Endothelial cell of umbilical vein (primary cell): ENCODE results near the gene DCC. TPM values are rescaled to one million over a fixed set of nuclear protein-coding genes. Genes with fewer than 3 reads are reported as not detected.

Experiments
- BruUV-seq: library from RNA; stranded (reverse); fragments of 400-500 nt; replicated peaks from 2 replicates; lab custom pipeline; 2021; lab: Mats Ljungman, UMichigan
- CTCF ChIA-PET: fragments of 300-600, 350-600 bp; sonication (Branson Sonifier 250); formaldehyde crosslinking; loops from one replicate; lab custom pipeline; 2021; ENCODE audit warnings: antibody characterized with exemption, inconsistent platforms; lab: Charles Lee
- POLR2A ChIA-PET: fragments of 300-600, 350-600 bp; sonication (Branson Sonifier 250); formaldehyde crosslinking; loops from one replicate; lab custom pipeline; 2021; ENCODE audit warnings: antibody characterized with exemption, inconsistent platforms; lab: Charles Lee
- DNase-seq: peaks from one replicate; pipeline ENCODE4 v3.0.0-alpha.2; 2011; ENCODE audit warnings: low read depth, low spot score
- FAIRE-seq: peaks from 2 replicates; lab custom pipeline; 2011; peaks lifted over from hg19 to GRCh38; lab: Jason Lieb, UNC
- H2AFZ ChIP-seq: 2 replicates; pipeline ENCODE4 v1.6.0; 2012; ENCODE audit warnings: low read depth, low read length, control low read depth, inconsistent platforms
- H3K27ac ChIP-seq: 2 replicates; pipeline ENCODE4 v1.5.1; 2011; ENCODE audit warnings: low read depth, mild to moderate bottlenecking, control low read depth, low read length, moderate library complexity; ENCODE audit not compliant: insufficient read depth
- H3K27me3 ChIP-seq, 2 experiments: 2 replicates each; pipeline versions ENCODE4 v1.6.0 to v1.6.1; 2011; ENCODE audit warnings: low read length in 2 of 2, mixed read lengths in 1 of 2; ENCODE audit not compliant: control insufficient read depth in 2 of 2, insufficient read depth in 2 of 2
- H3K36me3 ChIP-seq, 2 experiments: 2 replicates in 1 of 2; 3 replicates in 1 of 2; pipeline ENCODE4 v1.5.1; 2011; ENCODE audit warnings: low read length in 2 of 2, mild to moderate bottlenecking in 1 of 2, moderate library complexity in 1 of 2; ENCODE audit not compliant: control insufficient read depth in 2 of 2, insufficient read depth in 2 of 2; ENCODE audit errors: extremely low read depth in 1 of 2
- H3K4me1 ChIP-seq: 3 replicates; pipeline ENCODE4 v1.5.1; 2011; ENCODE audit warnings: mild to moderate bottlenecking, low read length; ENCODE audit not compliant: control insufficient read depth, insufficient read depth; ENCODE audit errors: extremely low read depth
- H3K4me2 ChIP-seq: 2 replicates; pipeline ENCODE4 v1.6.1; 2011; ENCODE audit warnings: low read length, control low read depth, mixed read lengths; ENCODE audit not compliant: insufficient read depth
- H3K4me3 ChIP-seq, 3 experiments: fragments of 200-600 bp in 1 of 3; sonication (generic), shearing (Covaris generic) in 1 of 3; replicated peaks in 1 of 3; 2 replicates each; pipeline ENCODE4 v1.5.1; 2011 to 2016; ENCODE audit warnings: control low read depth in 3 of 3, low read length in 3 of 3, mild to moderate bottlenecking in 2 of 3, inconsistent platforms in 1 of 3, low read depth in 1 of 3, moderate library complexity in 1 of 3; ENCODE audit not compliant: insufficient read depth in 1 of 3
- H3K79me2 ChIP-seq: 2 replicates; pipeline ENCODE4 v1.6.0; 2012; ENCODE audit warnings: low read length, inconsistent platforms; ENCODE audit not compliant: control insufficient read depth, insufficient read depth
- H3K9ac ChIP-seq: replicated peaks from 2 replicates; pipeline ENCODE3; 2011; ENCODE audit warnings: low read length, control low read depth; ENCODE audit not compliant: insufficient read depth; ENCODE audit errors: extremely low read depth
- H3K9me1 ChIP-seq: replicated peaks from 3 replicates; pipeline ENCODE4 v1.6.0; 2011; ENCODE audit warnings: mild to moderate bottlenecking, low read length; ENCODE audit not compliant: control insufficient read depth, insufficient read depth; ENCODE audit errors: extremely low read depth
- H3K9me3 ChIP-seq: replicated peaks from 2 replicates; pipeline ENCODE4 v1.5.1; 2012; ENCODE audit warnings: low read length, inconsistent platforms; ENCODE audit not compliant: control insufficient read depth, insufficient read depth
- H4K20me1 ChIP-seq: replicated peaks from 2 replicates; pipeline ENCODE3; 2011; ENCODE audit warnings: mild to moderate bottlenecking, low read length; ENCODE audit not compliant: control insufficient read depth, insufficient read depth; ENCODE audit errors: extremely low read depth
- EZH2 ChIP-seq: IDR thresholded peaks from 2 replicates; pipeline ENCODE4 v1.6.1; 2012; ENCODE audit warnings: borderline replicate concordance, low read depth, mild to moderate bottlenecking, moderate library complexity, low read length, inconsistent platforms; ENCODE audit not compliant: severe bottlenecking
- FOS ChIP-seq: IDR thresholded peaks from 2 replicates; pipeline ENCODE4 v1.6.1; 2011; ENCODE audit warnings: mild to moderate bottlenecking, low read length, moderate library complexity, borderline replicate concordance; ENCODE audit not compliant: insufficient read depth
- GATA2 ChIP-seq: IDR thresholded peaks from 2 replicates; pipeline ENCODE4 v1.7.0; 2011; ENCODE audit warnings: low read depth, mild to moderate bottlenecking, moderate library complexity, mixed read lengths, low read length; ENCODE audit not compliant: insufficient read length, insufficient read depth
- JUN ChIP-seq: IDR thresholded peaks from 2 replicates; pipeline ENCODE4 v1.6.1; 2011; ENCODE audit warnings: borderline replicate concordance, low read depth; ENCODE audit not compliant: insufficient read length, insufficient read depth
- MYC ChIP-seq: IDR thresholded peaks from one replicate; pipeline ENCODE4 v1.6.1; 2011; ENCODE audit warnings: mild to moderate bottlenecking, low read depth, low read length
- POLR2A ChIP-seq: IDR thresholded peaks from 2 replicates; pipeline ENCODE4 v1.6.1; 2012; ENCODE audit warnings: low read depth, mild to moderate bottlenecking, control low read depth, low read length
- POLR2AphosphoS5 ChIP-seq: IDR thresholded peaks from 2 replicates; pipeline ENCODE4 v1.6.1; 2012; ENCODE audit warnings: low read depth, mild to moderate bottlenecking, control low read depth, low read length, moderate library complexity; ENCODE audit not compliant: insufficient read depth
- dilution Hi-C: fragments of 300-500 bp; cut with MboI; formaldehyde crosslinking; loops from one replicate; pipeline ENCODE4 v1.15.0; 2019; ENCODE audit warnings: low sequenced_read_pairs; ENCODE audit not compliant: extremely low pct_ligation_motif_present
- intact Hi-C: fragments of 100-400 bp; cut with micrococcal nuclease; formaldehyde crosslinking; loops from one replicate; pipeline ENCODE4 v1.10.0; 2022
- polyA plus RNA-seq, 4 experiments: library from polyadenylated mRNA; depleted of rRNA in 3 of 4; stranded (reverse) in 3 of 4; unstranded in 1 of 4; fragments of >200 nt; gene quantifications; 2 replicates each; pipeline versions ENCODE4 v1.2.1 to v1.2.3, GENCODE V29; 2011 to 2012; ENCODE audit warnings: missing spikeins in 1 of 4
- total RNA-seq: library from RNA; stranded (reverse); gene quantifications from 2 replicates; pipeline ENCODE4 v1.2.3, GENCODE V29; 2021
- TF ChIP-seq, protein P1 (sequence below), 2 donors: IDR thresholded peaks; 1 replicate in 1 of 2; 2 replicates in 1 of 2; pipeline ENCODE4 v1.5.1; 2011; ENCODE audit warnings: low read length in 2 of 2, mild to moderate bottlenecking in 2 of 2, moderate library complexity in 2 of 2, control low read depth in 1 of 2, inconsistent platforms in 1 of 2, low read depth in 1 of 2; ENCODE audit not compliant: insufficient read depth in 1 of 2; ENCODE audit errors: extremely low read depth in 1 of 2
- TF ChIP-seq, protein P2 (sequence below): IDR thresholded peaks from 2 replicates; pipeline ENCODE4 v1.6.1; 2011; ENCODE audit not compliant: insufficient read depth, insufficient read length

Gene DCC
- total and polyA plus RNA-seq, 2 donors (not counting 3 experiments of a cell fraction or from before 2014, with no cell fraction given) = not detected

DNA sequence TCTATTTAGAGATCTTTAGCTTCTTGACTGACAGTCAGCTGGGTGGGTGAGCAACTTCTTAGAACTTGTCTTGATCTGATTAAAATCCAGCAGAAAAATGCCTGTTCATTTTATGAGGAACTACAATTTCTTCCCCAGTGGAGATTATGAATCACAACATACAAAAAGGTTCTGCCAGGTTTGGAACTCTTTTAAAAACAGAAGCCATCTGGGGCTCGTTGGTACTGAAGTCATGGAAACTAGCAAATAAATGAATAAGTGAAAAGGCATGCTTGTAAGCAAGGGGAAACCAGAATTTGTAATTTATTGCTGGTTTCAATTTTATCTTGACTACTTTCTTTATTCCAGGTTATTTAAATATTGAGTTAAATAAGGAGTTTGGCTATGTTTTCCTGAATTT, 1117.1 kb downstream of the DCC start:
- H3K79me2 ChIP-seq = no peaks in the 10 kb centered on the region
- no peak overlapping the region for H3K9ac ChIP-seq
- H4K20me1 ChIP-seq = no peaks in the 10 kb centered on the region
- H2AFZ ChIP-seq = no peak overlapping the region
- no peaks in the 10 kb centered on the region for H3K9me3 ChIP-seq
- H3K4me3 ChIP-seq = no peak overlapping the region
- H3K4me2 ChIP-seq = no peak overlapping the region
- H3K36me3 ChIP-seq = no peaks in the 10 kb centered on the region
- TF ChIP-seq GATA2 (no peak), EZH2 (no peak), POLR2AphosphoS5 (no peak), JUN (no peak), FOS (no peak), MYC (no peak), POLR2A (no peak)
- TF ChIP-seq, protein P1, sequence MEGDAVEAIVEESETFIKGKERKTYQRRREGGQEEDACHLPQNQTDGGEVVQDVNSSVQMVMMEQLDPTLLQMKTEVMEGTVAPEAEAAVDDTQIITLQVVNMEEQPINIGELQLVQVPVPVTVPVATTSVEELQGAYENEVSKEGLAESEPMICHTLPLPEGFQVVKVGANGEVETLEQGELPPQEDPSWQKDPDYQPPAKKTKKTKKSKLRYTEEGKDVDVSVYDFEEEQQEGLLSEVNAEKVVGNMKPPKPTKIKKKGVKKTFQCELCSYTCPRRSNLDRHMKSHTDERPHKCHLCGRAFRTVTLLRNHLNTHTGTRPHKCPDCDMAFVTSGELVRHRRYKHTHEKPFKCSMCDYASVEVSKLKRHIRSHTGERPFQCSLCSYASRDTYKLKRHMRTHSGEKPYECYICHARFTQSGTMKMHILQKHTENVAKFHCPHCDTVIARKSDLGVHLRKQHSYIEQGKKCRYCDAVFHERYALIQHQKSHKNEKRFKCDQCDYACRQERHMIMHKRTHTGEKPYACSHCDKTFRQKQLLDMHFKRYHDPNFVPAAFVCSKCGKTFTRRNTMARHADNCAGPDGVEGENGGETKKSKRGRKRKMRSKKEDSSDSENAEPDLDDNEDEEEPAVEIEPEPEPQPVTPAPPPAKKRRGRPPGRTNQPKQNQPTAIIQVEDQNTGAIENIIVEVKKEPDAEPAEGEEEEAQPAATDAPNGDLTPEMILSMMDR (IDR thresholded peaks at IDR 0.05; ENCODE audit: extremely low read depth in 1 of 2, insufficient read depth in 1 of 2, low read depth in 1 of 2, low read length in 2 of 2) = no peak
- TF ChIP-seq, protein P2, sequence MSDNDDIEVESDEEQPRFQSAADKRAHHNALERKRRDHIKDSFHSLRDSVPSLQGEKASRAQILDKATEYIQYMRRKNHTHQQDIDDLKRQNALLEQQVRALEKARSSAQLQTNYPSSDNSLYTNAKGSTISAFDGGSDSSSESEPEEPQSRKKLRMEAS = no peak
- dilution Hi-C loops = no loop called here
- DNase-seq (no peak), FAIRE-seq (no peak)
- no peaks in the 10 kb centered on the region for H3K4me1 ChIP-seq
- POLR2A ChIA-PET = no interaction called here
- intact Hi-C loops = no loop called here
- no peaks in the 10 kb centered on the region for H3K27me3 ChIP-seq
- BruUV-seq = no TSS peak
- CTCF ChIA-PET = no interaction called here
- no peak overlapping the region for H3K27ac ChIP-seq
- no peaks in the 10 kb centered on the region for H3K9me1 ChIP-seq
